Heart right ventricle (tissue), 16 donors: ENCODE measurements around the gene ATG10. TPM values are rescaled to one million over a fixed set of nuclear protein-coding genes. Genes with fewer than 3 reads are reported as not detected.
A peak's percentile ranks its signal among the peaks of the same experiment; 100 is the strongest.

Source experiments
- ATAC-seq, 8 donors: fragments of 200-7000 bp; cut with Tn5 transposase; one replicate each; pipeline ENCODE4 v1.9.1; 2020; ENCODE audit warnings: mild to moderate bottlenecking in 8 of 8, moderate library complexity in 8 of 8, moderate number of reproducible peaks in 1 of 8
- DNase-seq, 2 donors: peaks; one replicate each; pipeline ENCODE4 v3.0.0-alpha.2; 2020
- H3K27ac ChIP-seq, 10 donors: fragments of 200-600 bp; sonication (generic) in 2 of 10; one replicate each; pipeline versions ENCODE4 v1.5.0 to v1.8.0; 2020 to 2022; ENCODE audit warnings: mild to moderate bottlenecking in 3 of 10
- H3K27me3 ChIP-seq, 7 donors: fragments of 200-600 bp; one replicate each; pipeline ENCODE4 v1.8.0; 2021 to 2022; ENCODE audit warnings: mild to moderate bottlenecking in 2 of 7
- H3K36me3 ChIP-seq, 9 donors: fragments of 200-600 bp; sonication (generic) in 1 of 9; one replicate each; pipeline versions ENCODE4 v1.5.0 to v1.8.0; 2020 to 2022; ENCODE audit warnings: mild to moderate bottlenecking in 2 of 9
- H3K4me1 ChIP-seq, 9 donors: fragments of 200-600 bp; sonication (generic) in 1 of 9; one replicate each; pipeline versions ENCODE4 v1.5.0 to v1.8.0; 2020 to 2022; ENCODE audit warnings: mild to moderate bottlenecking in 4 of 9
- H3K4me3 ChIP-seq, 10 donors: fragments of 200-600 bp; sonication (generic) in 2 of 10; one replicate each; pipeline versions ENCODE4 v1.5.0 to v1.8.0; 2020 to 2022; ENCODE audit warnings: mild to moderate bottlenecking in 7 of 10, moderate library complexity in 2 of 10
- H3K9me3 ChIP-seq, 11 donors: fragments of 200-600 bp in 10 of 11; sonication (generic) in 2 of 11; one replicate each; pipeline versions ENCODE4 v1.5.0 to v1.8.0; 2013 to 2022; ENCODE audit warnings: mild to moderate bottlenecking in 2 of 11, control low read depth in 1 of 11, moderate library complexity in 1 of 11
- CTCF ChIP-seq, 9 donors: fragments of 200-600 bp; sonication (generic) in 2 of 9; IDR thresholded peaks; one replicate each; pipeline versions ENCODE4 v1.5.0 to v1.8.0; 2021 to 2022; ENCODE audit warnings: antibody characterized with exemption in 9 of 9, mild to moderate bottlenecking in 5 of 9, moderate library complexity in 1 of 9
- WGBS, 2 donors: extraction: QIAGEN DNeasy Blood & Tissue Kit; methylation state at CpG; one replicate each; pipeline ENCODE4 v1.1.7; 2013; ENCODE audit warnings: inconsistent platforms in 1 of 2; 5-methylcytosine and 5-hydroxymethylcytosine counted together
- intact Hi-C, 10 donors: fragments of 100-400 bp; cut with DNase I; formaldehyde crosslinking; loops; one replicate each; pipeline versions ENCODE4 v1.11.1 to v1.14.2; 2022
- polyA plus RNA-seq, 2 donors: library from polyadenylated mRNA; stranded (reverse); fragments of 200-250 nt; gene quantifications; one replicate each; pipeline ENCODE4 v1.2.3, GENCODE V29; 2013
- total RNA-seq, 10 donors: library from RNA; stranded (reverse); fragmentation: NEBNext Ultra II Directional in 3 of 10; extraction: Animal tissue kit (Norgen Biotek cat#: 25700) in 3 of 10; gene quantifications; one replicate each; pipeline versions ENCODE4 v1.2.1 to v1.2.4, GENCODE V29; 2021 to 2023
- donor health status: Arrhythmogenic right ventricular cardiomyopathy.
- donor health status: ischemic (EF 13 %, LVEDD 7.1; RV severe dilation, severe dysfunction).
- donor health status: healthy with polysubstance abuse.
- donor health status: DM: no; HTN: yes; CAD: no.
- donor health status: DM: no; HTN: no; CAD: no.
- donor health status: ischemic (EF 25% LVEDD 6.9; RV normal size, moderate dysfunction).
- donor health status: ischemic (EF 25% LVEDD 5.7; RV mildly dilated, moderate dysfunction).
- donor health status: healthy.
- donor health status: DM: yes; HTN: yes; CAD: no.
- donor health status: Ischemic cardiomyopathy.
- donor health status: ischemic (EF 35%, LVEDD 5.7; RV mildly dilated, moderate dysfunction).
- donor health status: nonischemic (EF 11% LVEDD 7.7; RV severe dilation, severe dysfunction).
- donor health status: DM: yes; HTN: yes; CAD: no.
- donor health status: PGD.
- donor health status: ischemic (EF 29% LVEDD 5.4; RV normal size, mild dysfunction).
- donor health status: nonischemic (EF 23%, LVEDD 6.1; RV moderate dilation, normal function).

The ATG10 gene
- total and polyA plus RNA-seq, 12 donors: 4.6 to 8.0 (median 6.3) TPM

GRCh38 chr5:82169892-82170291 is 198.1 kb downstream of the ATG10 start:
- 97 to 100% methylated on average over 1 of the region's 1 CpG for WGBS, 2 donors
- no peak for TF ChIP-seq CTCF (IDR thresholded peaks at IDR 0.05)
- DNase-seq (no peak), ATAC-seq (no peak)
- intact Hi-C loops: loop anchor here (5.0 to 10.0 kb wide), 13 partner anchors 63 to 745 kb away; partner anchors contain the start of genes ATG10 (in 2 of the 10) and SSBP2 (in 2 of the 10)
- no peaks in the 10 kb centered on the region for H3K9me3 ChIP-seq
- H3K4me3 ChIP-seq: no peak overlapping the region
- no peak overlapping the region for H3K27ac ChIP-seq
- H3K36me3 ChIP-seq: no peaks in the 10 kb centered on the region
- H3K4me1 ChIP-seq: peaks cover 0 to 29% (median 10%) of the 10 kb centered on the region in 9 donors
- no peaks in the 10 kb centered on the region for H3K27me3 ChIP-seq

GRCh38 chr5:82174128-82174918 is 202.5 kb downstream of the ATG10 start:
- Histone ChIP-seq H3K36me3 (peaks cover 0 to 6% (median 0%) of the 10 kb centered on the region in 9 donors), H3K27me3 (no peaks in the 10 kb centered on the region), H3K9me3 (no peaks in the 10 kb centered on the region), H3K4me1 (peaks cover 0 to 13% (median 0%) of the 10 kb centered on the region in 9 donors), H3K4me3 (no peak overlapping the region), H3K27ac (peak overlapping the region in 1 of 10 donors; percentile 54)
- intact Hi-C loops: loop anchor here in 1 of 10 donors (10.0 kb wide), 1 partner anchor 310 kb away; no protein-coding TSS in a partner anchor
- ATAC-seq (peak in 7 of 8 donors; percentile 57 to 90 (median 75)), DNase-seq (peak; percentile 48 to 54)
- WGBS, 2 donors: 48% methylated on average over 3 of the region's 3 CpGs
- peak; percentile 33 to 69 (median 59) for TF ChIP-seq CTCF (IDR thresholded peaks at IDR 0.05)

GRCh38 chr5:82174919-82175219 is 203.0 kb downstream of the ATG10 start:
- intact Hi-C loops: loop anchor here in 1 of 10 donors (10.0 kb wide), 1 partner anchor 310 kb away; no protein-coding TSS in a partner anchor
- 98 to 100% methylated on average over 1 of the region's 1 CpG for WGBS, 2 donors
- no peak for TF ChIP-seq CTCF (IDR thresholded peaks at IDR 0.05)
- no peak for DNase-seq
- Histone ChIP-seq H3K36me3 (peaks cover 0 to 11% (median 2%) of the 10 kb centered on the region in 9 donors), H3K4me3 (no peak overlapping the region), H3K4me1 (peaks cover 0 to 13% (median 0%) of the 10 kb centered on the region in 9 donors), H3K27me3 (no peaks in the 10 kb centered on the region), H3K9me3 (no peaks in the 10 kb centered on the region), H3K27ac (no peak overlapping the region)
- ATAC-seq: no peak

GRCh38 chr5:82176115-82176814 is 204.4 kb downstream of the ATG10 start:
- H3K27me3 ChIP-seq: no peaks in the 10 kb centered on the region
- H3K27ac ChIP-seq: no peak overlapping the region
- no peak for DNase-seq
- H3K4me3 ChIP-seq: no peak overlapping the region
- H3K36me3 ChIP-seq: peaks cover 0 to 17% (median 6%) of the 10 kb centered on the region in 9 donors
- WGBS, 2 donors: 94 to 96% methylated on average over 8 of the region's 8 CpGs
- ATAC-seq: no peak
- intact Hi-C loops: loop anchor here in 1 of 10 donors (10.0 kb wide), 1 partner anchor 311 kb away; no protein-coding TSS in a partner anchor
- no peaks in the 10 kb centered on the region for H3K9me3 ChIP-seq
- peaks cover 0 to 13% (median 0%) of the 10 kb centered on the region in 9 donors for H3K4me1 ChIP-seq
- no peak for TF ChIP-seq CTCF (IDR thresholded peaks at IDR 0.05)
